Fibroblast of peridontal ligament (primary cell): Measurements from ENCODE around the gene PARD6G.

Experiments used
- DNase-seq: peaks from one replicate; pipeline ENCODE4 v3.0.0-alpha.2; 2010; ENCODE audit errors: extremely low read depth

PARD6G gene

GRCh38 chr18:80210312-80211083 is 36.8 kb downstream of the PARD6G start:
- DNase-seq, result no peak

- no peak for DNase-seq
These were observed 38.7 kb downstream of the PARD6G start for GRCh38 chr18:80208620-80209019.

- no peak for DNase-seq
These were observed 42.0 kb downstream of the PARD6G start for GRCh38 chr18:80205294-80205693.

- DNase-seq, result no peak
These were observed 43.2 kb downstream of the PARD6G start for GRCh38 chr18:80204142-80204541.

- DNase-seq, result no peak
These were observed 44.1 kb downstream of the PARD6G start for GRCh38 chr18:80203249-80203648.

GRCh38 chr18:80202264-80202998 is 44.9 kb downstream of the PARD6G start:
- no peak for DNase-seq

GRCh38 chr18:80201739-80202138 is 45.6 kb downstream of the PARD6G start:
- DNase-seq, result no peak

GRCh38 chr18:80200932-80201672 is 46.2 kb downstream of the PARD6G start:
- no peak for DNase-seq

- DNase-seq, result no peak
These were observed 47.0 kb downstream of the PARD6G start for GRCh38 chr18:80200171-80200931.

GRCh38 chr18:80198994-80199748 is 48.1 kb downstream of the PARD6G start:
- DNase-seq, result no peak

- DNase-seq, result no peak
These were observed 48.9 kb downstream of the PARD6G start for GRCh38 chr18:80198391-80198790.

GRCh38 chr18:80197528-80197927 is 49.8 kb downstream of the PARD6G start:
- DNase-seq, result no peak

- peak; percentile 21 for DNase-seq
These were observed 50.6 kb downstream of the PARD6G start for GRCh38 chr18:80196528-80197320.

- DNase-seq, result no peak
These were observed 52.3 kb downstream of the PARD6G start for GRCh38 chr18:80194874-80195570.

- DNase-seq, result no peak
These were observed 53.6 kb downstream of the PARD6G start for GRCh38 chr18:80193701-80194100.

- DNase-seq, result no peak
These were observed 54.5 kb downstream of the PARD6G start for GRCh38 chr18:80192653-80193385.

GRCh38 chr18:80191907-80192652 is 55.2 kb downstream of the PARD6G start:
- no peak for DNase-seq

- no peak for DNase-seq
These were observed 56.0 kb downstream of the PARD6G start for GRCh38 chr18:80191264-80191663.
